ENCODE data around the gene HSBP1L1.

DNA sequence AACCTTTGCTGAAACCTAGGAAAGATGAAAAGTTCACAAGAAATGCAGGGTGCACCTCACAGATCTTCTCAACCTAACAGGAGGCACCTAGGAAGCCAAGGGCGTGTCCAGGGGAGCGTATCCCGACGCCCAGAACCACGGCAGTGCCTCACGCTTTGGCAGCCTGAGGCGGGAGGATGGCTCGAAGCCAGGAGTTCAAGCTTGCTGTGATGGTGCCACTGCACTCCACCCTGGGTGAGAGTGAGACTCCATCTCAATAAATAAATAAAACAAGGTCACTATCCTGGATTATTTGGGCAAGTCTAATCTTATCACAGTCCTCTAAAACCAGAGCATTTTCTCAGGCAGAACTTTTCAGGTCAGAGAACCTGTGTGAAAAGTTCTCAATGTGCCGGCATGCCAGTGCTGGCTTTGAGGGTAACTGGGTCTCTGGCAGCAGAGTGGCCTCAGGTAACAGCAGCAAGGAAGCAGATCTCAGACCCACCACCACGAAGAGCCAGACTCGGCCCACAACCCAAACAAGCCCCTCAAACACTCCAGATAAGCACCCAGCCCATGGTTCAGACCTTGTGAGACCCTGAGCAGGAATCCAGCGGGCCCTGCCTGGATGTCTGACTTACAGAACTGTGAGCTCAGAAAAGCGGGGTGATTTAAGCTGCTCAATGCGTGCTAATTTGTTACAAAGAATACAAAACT, 11.7 kb downstream of the HSBP1L1 start:
- TF ChIP-seq, protein P1, sequence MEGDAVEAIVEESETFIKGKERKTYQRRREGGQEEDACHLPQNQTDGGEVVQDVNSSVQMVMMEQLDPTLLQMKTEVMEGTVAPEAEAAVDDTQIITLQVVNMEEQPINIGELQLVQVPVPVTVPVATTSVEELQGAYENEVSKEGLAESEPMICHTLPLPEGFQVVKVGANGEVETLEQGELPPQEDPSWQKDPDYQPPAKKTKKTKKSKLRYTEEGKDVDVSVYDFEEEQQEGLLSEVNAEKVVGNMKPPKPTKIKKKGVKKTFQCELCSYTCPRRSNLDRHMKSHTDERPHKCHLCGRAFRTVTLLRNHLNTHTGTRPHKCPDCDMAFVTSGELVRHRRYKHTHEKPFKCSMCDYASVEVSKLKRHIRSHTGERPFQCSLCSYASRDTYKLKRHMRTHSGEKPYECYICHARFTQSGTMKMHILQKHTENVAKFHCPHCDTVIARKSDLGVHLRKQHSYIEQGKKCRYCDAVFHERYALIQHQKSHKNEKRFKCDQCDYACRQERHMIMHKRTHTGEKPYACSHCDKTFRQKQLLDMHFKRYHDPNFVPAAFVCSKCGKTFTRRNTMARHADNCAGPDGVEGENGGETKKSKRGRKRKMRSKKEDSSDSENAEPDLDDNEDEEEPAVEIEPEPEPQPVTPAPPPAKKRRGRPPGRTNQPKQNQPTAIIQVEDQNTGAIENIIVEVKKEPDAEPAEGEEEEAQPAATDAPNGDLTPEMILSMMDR (IDR thresholded peaks at IDR 0.05): no peak
- no peak for TF ChIP-seq POLR2A (IDR thresholded peaks at IDR 0.05)

Measured in thyroid gland (tissue), 4 donors.